Activated T-cell treated with anti-CD3 and anti-CD28 coated beads, Interleukin-2, amount 50 U/mL, for 24 hours (primary cell): Measurements from ENCODE around the gene MAD1L1.

ENCODE experiments used
- DNase-seq: peaks from one replicate; pipeline ENCODE4 v3.0.0-alpha.2; 2020
- H3K27ac Mint-ChIP-seq: 2 replicates; pipeline ENCODE4 v1.8.0; 2020; ENCODE audit warnings: mild to moderate bottlenecking, mixed read lengths
- H3K27me3 Mint-ChIP-seq: 2 replicates; pipeline ENCODE4 v1.8.0; 2020; ENCODE audit warnings: mixed read lengths
- H3K36me3 Mint-ChIP-seq: 2 replicates; pipeline ENCODE4 v1.8.0; 2020; ENCODE audit warnings: low read depth, mixed read lengths
- H3K4me1 Mint-ChIP-seq: 2 replicates; pipeline ENCODE4 v1.8.0; 2020; ENCODE audit warnings: low read depth, mixed read lengths
- H3K4me3 Mint-ChIP-seq: 2 replicates; pipeline ENCODE4 v1.8.0; 2020; ENCODE audit warnings: mild to moderate bottlenecking, moderate library complexity, mixed read lengths
- H3K9me3 Mint-ChIP-seq: 2 replicates; pipeline ENCODE4 v1.8.0; 2020; ENCODE audit warnings: mixed read lengths

MAD1L1 gene

DNA sequence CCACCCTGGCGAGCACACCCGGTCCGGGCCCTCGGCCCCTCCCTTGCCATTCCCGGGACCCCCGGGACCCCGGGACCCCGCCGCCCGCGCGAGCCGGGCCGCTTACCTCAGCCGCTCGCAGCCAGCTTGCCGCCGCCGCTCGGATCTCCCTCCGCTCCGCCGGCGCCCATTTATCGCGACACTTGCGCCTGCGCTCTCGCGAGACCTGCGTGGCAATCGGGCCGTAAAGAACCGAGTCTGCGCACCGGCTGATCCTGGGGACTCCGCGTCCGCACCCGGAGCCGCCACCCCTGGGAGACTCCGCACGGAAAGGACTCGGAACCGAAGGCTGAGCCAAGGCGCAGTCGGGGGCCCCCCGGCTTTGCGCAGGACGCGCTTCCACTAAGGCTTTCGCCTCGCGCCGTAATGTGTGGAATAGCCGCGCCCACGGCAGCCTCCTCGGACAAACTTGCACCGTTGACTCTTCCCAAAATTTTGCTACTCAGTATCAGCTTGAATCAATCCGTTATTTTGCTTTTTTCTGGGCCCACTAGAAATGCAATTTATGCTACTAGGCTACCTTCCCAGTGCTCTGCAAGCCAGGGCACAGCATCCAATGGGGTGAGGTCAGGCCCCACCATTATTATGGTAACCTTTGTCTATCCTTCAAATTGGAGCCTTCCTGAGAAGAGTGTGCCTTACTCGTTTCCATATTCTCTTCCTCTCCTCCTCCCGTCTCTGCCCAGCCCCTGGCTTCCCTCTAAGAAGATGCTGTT lies at the start of gene MAD1L1:
MAD1L1 (minus strand) TSS at position 180 of the 755 bp plus-strand sequence. CDS start 2,812 bp downstream, outside the sequence.
- H3K27me3 Mint-ChIP-seq: no peaks in the 10 kb centered on the region
- peak; percentile 89 for DNase-seq
- H3K36me3 Mint-ChIP-seq: peaks cover 77% of the 10 kb centered on the region
- H3K27ac Mint-ChIP-seq: peak within 1 kb of the TSS; percentile 93
- peaks cover 37% of the 10 kb centered on the region for H3K4me1 Mint-ChIP-seq
- H3K9me3 Mint-ChIP-seq: no peaks in the 10 kb centered on the region
- peak within 1 kb of the TSS; percentile 91 for H3K4me3 Mint-ChIP-seq

DNA sequence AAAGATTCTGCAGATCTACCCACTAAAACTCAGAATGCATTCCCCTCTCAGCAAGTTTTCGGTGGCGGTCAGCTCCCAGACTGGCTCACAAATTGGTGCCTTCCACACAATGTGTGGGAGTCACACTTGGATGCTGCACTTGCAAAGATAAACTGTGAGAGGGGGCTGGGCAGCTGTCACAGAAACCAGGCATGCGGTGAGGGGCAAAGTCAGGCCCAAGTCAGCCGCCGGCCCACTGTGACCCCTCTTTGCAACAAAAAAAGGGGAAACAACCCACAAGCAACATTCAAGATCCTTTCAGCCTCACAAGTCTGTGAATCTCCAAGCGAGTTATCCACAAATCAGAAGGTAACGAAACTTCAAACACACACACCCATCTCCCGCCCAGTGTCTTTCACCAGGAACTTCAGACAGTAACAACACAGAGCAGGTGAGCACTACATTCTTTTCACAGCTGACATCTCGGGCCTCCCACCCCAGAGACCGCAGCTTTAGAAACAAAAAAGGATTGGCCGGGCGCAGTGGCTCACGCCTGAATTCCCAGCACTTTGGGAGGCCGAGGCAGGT lies 49.5 kb upstream of the MAD1L1 start:
- Mint-ChIP-seq H3K27ac (no peak overlapping the region), H3K4me3 (no peak overlapping the region), H3K36me3 (peaks cover 5% of the 10 kb centered on the region), H3K27me3 (no peaks in the 10 kb centered on the region), H3K9me3 (no peaks in the 10 kb centered on the region), H3K4me1 (peaks cover 5% of the 10 kb centered on the region)
- no peak for DNase-seq

DNA sequence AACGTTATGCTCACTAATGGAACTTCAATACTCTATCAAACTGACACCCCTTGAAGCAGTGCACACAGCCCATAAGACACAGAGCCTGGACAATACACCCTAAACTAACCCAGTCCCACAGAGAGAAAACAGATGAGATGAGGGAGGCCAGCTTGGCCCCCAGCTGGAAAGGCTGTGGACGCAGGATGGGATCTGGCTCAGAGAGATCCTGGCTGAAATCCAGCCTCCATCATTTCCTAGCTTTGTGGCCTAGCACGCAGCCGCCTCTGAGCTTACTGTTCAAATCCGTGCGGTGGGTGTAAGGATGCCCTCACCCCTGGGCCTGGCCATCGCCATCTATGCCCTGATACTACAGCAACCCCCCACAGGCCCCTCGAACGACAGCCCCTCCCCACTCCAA lies 48.8 kb upstream of the MAD1L1 start:
- Mint-ChIP-seq H3K9me3 (no peaks in the 10 kb centered on the region), H3K4me3 (no peak overlapping the region), H3K27ac (no peak overlapping the region), H3K4me1 (peaks cover 5% of the 10 kb centered on the region), H3K36me3 (peaks cover 11% of the 10 kb centered on the region), H3K27me3 (no peaks in the 10 kb centered on the region)
- DNase-seq: no peak

DNA sequence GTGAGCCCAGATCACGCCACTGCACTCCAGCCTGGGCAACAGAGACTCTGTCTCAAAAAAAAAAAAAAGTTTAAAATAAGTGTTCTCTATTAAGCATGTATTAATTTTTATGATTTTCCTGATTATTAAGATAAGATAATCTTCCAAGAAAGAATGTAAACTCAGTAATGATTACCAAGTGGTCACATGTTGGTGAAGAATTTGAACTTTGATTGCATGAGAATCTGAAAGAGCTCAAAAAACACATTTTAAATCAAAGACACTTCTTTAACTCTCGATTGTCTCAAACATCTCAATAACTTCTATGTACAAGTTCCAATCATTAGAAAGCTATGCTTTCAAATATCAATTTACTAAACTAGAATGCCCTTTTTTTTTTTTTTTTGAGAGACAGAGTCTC lies 47.7 kb upstream of the MAD1L1 start:
- Mint-ChIP-seq H3K4me1 (peaks cover 5% of the 10 kb centered on the region), H3K4me3 (no peak overlapping the region), H3K9me3 (no peaks in the 10 kb centered on the region), H3K27ac (no peak overlapping the region), H3K27me3 (no peaks in the 10 kb centered on the region), H3K36me3 (peaks cover 11% of the 10 kb centered on the region)
- DNase-seq: no peak

DNA sequence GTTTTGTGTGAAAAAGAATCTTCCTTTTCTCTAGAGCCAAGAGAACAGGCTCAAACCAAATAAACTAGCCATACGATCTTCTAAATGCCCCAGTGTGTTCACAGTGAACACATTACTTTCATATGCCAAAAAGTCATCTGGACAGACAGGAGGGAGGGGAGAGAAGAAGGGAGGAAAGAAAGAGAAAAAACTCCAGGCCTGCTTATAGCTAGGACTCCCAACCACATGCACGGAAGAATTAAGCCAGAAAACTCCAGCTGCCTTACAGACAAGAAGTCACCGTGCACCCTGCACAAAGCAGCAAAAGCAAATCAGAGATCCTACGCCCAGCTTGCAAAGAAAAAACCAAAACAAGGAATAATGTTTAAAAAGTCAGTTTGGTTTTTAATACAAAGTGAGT lies 47.2 kb upstream of the MAD1L1 start:
- peak overlapping the region; percentile 7 for H3K27ac Mint-ChIP-seq
- no peak for DNase-seq
- no peak overlapping the region for H3K4me3 Mint-ChIP-seq
- no peaks in the 10 kb centered on the region for H3K9me3 Mint-ChIP-seq
- peaks cover 5% of the 10 kb centered on the region for H3K4me1 Mint-ChIP-seq
- H3K36me3 Mint-ChIP-seq: peaks cover 17% of the 10 kb centered on the region
- no peaks in the 10 kb centered on the region for H3K27me3 Mint-ChIP-seq

DNA sequence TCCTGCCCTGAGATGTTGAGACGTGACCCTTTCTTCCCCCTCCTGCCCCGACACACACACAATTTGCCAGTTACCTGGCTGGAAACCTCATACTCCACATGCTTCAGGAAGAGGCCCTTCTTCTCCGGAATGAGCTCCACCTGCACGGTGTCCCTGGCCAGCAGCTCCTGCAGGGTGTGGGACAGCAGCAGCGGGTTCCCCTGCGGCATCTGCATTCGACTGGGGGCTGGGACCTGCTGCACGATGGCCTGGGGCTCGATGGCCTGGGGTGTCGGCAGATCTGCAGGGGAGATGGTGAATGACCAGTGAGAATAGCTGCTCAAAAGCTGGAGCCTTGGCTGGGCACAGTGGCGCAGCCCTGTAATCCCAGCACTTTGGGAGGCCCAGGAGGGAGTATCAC lies 45.3 kb upstream of the MAD1L1 start:
- no peaks in the 10 kb centered on the region for H3K27me3 Mint-ChIP-seq
- no peak overlapping the region for H3K4me3 Mint-ChIP-seq
- no peak overlapping the region for H3K27ac Mint-ChIP-seq
- peaks cover 5% of the 10 kb centered on the region for H3K4me1 Mint-ChIP-seq
- H3K9me3 Mint-ChIP-seq: no peaks in the 10 kb centered on the region
- H3K36me3 Mint-ChIP-seq: peaks cover 25% of the 10 kb centered on the region
- DNase-seq: no peak

DNA sequence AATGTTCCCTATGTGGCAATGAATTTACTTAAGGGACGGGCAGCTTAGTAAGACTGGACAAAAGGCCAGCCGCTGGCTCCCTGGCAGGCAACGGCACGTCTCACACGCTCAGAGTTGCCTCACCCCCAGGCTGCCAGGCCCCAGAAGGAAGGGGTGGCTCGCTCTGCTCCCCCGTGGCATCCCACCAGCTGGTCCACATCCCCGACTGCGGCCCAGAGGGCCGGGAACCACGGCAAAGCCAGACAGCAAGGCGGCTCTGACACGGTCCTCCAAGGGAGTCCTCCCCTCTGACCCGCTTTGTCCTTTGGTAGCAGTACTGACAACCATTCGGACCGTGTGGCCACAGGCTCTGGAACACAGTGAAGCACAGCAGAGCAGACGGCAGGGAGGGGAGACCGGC lies 43.4 kb upstream of the MAD1L1 start:
- H3K27ac Mint-ChIP-seq: no peak overlapping the region
- H3K27me3 Mint-ChIP-seq: no peaks in the 10 kb centered on the region
- peaks cover 37% of the 10 kb centered on the region for H3K36me3 Mint-ChIP-seq
- H3K9me3 Mint-ChIP-seq: no peaks in the 10 kb centered on the region
- no peak for DNase-seq
- no peak overlapping the region for H3K4me3 Mint-ChIP-seq
- peaks cover 5% of the 10 kb centered on the region for H3K4me1 Mint-ChIP-seq

DNA sequence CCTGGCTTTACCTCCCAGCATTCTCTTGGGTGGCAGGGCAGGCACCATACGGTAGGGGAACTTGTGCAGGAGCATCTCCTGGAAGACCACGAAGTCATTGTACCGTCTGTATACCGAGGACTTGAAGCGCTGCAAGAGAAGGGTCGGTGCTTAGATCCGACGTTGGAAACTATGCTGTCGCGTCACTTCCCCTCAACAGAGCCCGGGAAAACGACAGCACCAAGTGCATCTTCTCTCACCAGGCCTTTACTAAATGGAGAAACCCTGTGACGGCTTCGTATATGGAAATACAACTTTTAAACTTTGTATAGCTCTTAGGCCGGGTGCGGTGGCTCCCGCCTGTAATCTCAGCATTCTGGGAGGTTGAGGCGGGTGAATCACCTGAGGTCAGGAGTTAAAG lies 42.4 kb upstream of the MAD1L1 start:
- no peak overlapping the region for H3K4me3 Mint-ChIP-seq
- peaks cover 5% of the 10 kb centered on the region for H3K4me1 Mint-ChIP-seq
- H3K36me3 Mint-ChIP-seq: peaks cover 38% of the 10 kb centered on the region
- no peaks in the 10 kb centered on the region for H3K9me3 Mint-ChIP-seq
- no peak overlapping the region for H3K27ac Mint-ChIP-seq
- no peak for DNase-seq
- no peaks in the 10 kb centered on the region for H3K27me3 Mint-ChIP-seq

DNA sequence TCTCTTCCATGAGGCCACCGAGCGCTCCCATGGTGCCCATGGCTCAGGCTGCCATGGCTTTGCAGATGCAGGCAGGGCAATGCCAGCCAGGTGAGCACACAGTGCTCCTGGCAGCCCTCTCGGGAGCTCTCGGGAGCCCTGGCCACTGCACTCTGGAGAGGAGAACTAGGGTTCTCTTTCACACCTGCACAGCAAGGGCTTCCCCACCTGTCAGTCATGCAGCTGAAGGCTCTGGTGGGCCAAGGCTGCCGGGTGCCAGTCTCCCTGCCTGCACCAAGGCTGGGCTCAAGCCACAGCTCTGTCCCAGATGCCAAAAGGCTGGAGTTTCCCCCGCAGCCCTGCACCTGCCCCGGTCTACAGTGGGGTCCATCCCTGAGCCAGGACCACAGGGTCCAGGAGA lies 41.9 kb upstream of the MAD1L1 start:
- H3K9me3 Mint-ChIP-seq: no peaks in the 10 kb centered on the region
- peaks cover under 1% of the 10 kb centered on the region for H3K4me1 Mint-ChIP-seq
- no peak overlapping the region for H3K4me3 Mint-ChIP-seq
- peaks cover 39% of the 10 kb centered on the region for H3K36me3 Mint-ChIP-seq
- no peaks in the 10 kb centered on the region for H3K27me3 Mint-ChIP-seq
- DNase-seq: no peak
- H3K27ac Mint-ChIP-seq: no peak overlapping the region

DNA sequence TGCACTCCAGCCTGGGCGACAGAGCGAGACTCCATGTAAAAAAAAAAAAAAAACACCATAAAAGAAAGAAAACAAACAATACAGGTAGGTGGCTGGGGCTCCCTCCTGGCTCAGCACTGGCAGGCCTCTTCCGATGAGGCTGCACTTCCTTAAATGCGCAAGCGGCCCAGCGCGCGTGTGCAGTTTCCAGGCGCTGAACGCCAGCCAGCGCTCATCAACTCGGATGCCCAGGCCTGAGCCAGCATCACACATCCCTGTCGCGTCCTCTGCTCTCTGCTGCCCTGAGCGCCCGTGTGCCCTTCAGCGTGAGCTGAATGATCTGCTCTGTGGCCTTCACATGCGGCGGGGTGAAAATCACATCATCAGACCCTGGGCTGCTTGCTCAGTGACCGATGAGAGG lies 41.1 kb upstream of the MAD1L1 start:
- Mint-ChIP-seq H3K27me3 (no peaks in the 10 kb centered on the region), H3K4me1 (no peaks in the 10 kb centered on the region)

DNA sequence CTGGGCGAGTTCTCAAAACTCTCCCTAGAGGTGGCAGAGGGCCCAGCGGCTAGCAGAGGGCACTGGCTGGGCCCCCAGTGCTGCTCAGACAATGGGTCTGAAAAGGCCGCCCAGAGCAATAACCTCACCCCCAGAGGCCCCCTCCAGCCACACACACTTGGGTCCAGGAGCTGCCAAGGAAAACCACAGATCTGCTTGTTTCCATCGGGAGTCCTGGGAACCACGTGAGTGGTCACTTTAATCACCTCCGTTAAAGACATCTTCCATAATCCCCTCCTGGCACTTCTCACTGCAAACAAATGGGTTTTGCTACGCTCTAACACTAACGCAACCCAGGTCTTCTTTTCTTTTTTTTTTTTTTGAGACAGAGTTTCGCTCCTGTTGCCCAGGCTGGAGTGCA lies 39.3 kb upstream of the MAD1L1 start:
- H3K27ac Mint-ChIP-seq: no peak overlapping the region
- H3K36me3 Mint-ChIP-seq: peaks cover 36% of the 10 kb centered on the region
- no peaks in the 10 kb centered on the region for H3K27me3 Mint-ChIP-seq
- DNase-seq: no peak
- no peaks in the 10 kb centered on the region for H3K4me1 Mint-ChIP-seq
- H3K9me3 Mint-ChIP-seq: no peaks in the 10 kb centered on the region
- H3K4me3 Mint-ChIP-seq: no peak overlapping the region

More for the DNA sequence above, 41.1 kb upstream of the MAD1L1 start:
- no peak overlapping the region for H3K27ac Mint-ChIP-seq
- no peak overlapping the region for H3K4me3 Mint-ChIP-seq
- no peak for DNase-seq
- H3K36me3 Mint-ChIP-seq: peaks cover 44% of the 10 kb centered on the region
- H3K9me3 Mint-ChIP-seq: no peaks in the 10 kb centered on the region

DNA sequence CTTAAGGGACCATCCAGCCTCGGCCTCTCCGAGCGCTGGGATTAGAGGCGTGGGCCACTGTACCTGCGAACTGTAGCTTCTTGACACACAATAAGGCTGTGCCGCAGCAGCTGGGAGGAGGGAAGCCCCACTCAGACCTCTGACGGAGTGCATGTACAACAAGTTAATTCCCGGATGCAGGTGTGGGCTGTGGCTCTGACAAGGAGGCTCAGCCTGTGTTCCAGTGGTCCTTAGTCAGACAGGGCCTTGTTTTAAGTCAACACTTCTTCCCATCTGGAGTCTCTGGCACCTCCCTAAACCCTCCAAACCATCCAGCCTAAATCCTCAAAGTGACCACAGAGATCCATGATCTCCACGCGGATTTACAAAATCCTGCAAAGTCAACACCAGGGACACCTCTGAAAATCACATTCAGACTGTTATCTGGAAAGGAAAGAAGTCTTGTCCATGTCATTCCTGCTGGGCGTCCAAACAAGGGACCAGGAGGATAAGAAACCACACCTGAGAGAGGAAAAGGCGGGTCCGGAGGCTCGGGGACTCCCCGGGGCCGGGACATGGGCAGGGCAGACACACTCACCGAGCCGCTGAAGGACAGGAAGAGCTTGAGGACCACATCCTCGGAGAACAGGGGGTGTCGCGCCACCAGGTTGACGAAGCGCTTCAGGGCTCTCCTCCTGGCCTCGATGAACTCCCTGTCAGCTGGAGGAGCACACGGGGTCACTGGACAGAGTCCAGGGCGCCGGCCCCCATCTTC lies 38.7 kb upstream of the MAD1L1 start:
- Mint-ChIP-seq H3K4me1 (no peaks in the 10 kb centered on the region), H3K27ac (no peak overlapping the region), H3K36me3 (peaks cover 37% of the 10 kb centered on the region), H3K27me3 (no peaks in the 10 kb centered on the region), H3K9me3 (no peaks in the 10 kb centered on the region), H3K4me3 (no peak overlapping the region)
- no peak for DNase-seq

DNA sequence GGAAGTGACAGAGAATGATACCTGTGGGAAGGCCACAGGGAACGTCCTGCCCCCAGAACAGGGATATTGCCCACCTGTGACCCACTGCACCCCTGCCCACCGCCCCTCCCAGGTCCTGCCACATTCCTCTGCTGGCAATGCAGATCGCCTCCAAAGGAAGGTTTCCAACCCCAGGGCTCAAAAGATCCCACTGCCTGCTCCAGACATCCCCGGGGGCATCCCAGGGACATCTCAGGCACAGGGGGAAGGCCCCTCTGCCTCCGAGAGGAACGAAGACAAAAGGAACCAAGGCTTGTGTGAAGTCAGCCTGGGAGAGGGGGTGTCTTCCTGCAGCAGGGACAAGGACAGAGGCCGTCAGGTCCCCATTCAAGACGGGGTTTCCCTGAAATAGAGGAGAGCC lies 37.8 kb upstream of the MAD1L1 start:
- no peak overlapping the region for H3K27ac Mint-ChIP-seq
- no peak overlapping the region for H3K4me3 Mint-ChIP-seq
- no peaks in the 10 kb centered on the region for H3K4me1 Mint-ChIP-seq
- DNase-seq: no peak
- H3K9me3 Mint-ChIP-seq: no peaks in the 10 kb centered on the region
- H3K27me3 Mint-ChIP-seq: no peaks in the 10 kb centered on the region
- peaks cover 38% of the 10 kb centered on the region for H3K36me3 Mint-ChIP-seq

DNA sequence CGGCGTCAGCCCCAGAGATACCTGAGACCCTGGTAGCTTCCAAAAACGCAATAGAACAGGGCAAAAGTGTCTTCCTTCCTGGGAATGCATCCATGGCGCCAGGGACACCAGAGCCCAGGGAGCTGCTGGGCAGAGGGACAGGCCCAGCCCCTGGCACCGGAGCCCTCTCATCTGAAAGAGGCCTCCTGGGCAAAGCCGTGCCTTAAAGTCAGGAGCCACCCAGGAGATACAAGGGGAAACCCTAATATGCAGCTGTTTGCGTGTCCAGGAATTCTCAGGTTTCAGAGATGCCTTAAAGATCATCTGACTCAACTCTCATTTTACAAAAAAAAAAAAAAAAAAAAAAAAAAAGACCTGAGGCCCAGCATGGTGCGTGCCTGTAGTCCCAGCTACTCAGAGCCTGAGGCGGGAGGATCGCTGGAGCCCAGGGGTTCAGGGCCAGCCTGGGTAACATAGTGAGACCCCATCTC lies 37.3 kb upstream of the MAD1L1 start:
- Mint-ChIP-seq H3K4me3 (no peak overlapping the region), H3K27ac (no peak overlapping the region), H3K36me3 (peaks cover 37% of the 10 kb centered on the region), H3K9me3 (no peaks in the 10 kb centered on the region), H3K27me3 (no peaks in the 10 kb centered on the region), H3K4me1 (no peaks in the 10 kb centered on the region)
- no peak for DNase-seq
